Endothelial cell of hepatic sinusoid (primary cell): ENCODE measurements around the gene ITGA2B.
"Not testable (repeated sequence)": the region's sequence is repeated elsewhere in the genome, so short reads cannot be mapped to it uniquely, and the experiment has no call there.

ENCODE experiments used
- in situ Hi-C: cut with HindIII; loops from 2 replicates; pipeline ENCODE4 v1.10.0; 2017; ENCODE audit warnings: low sequenced_read_pairs

Gene ITGA2B

DNA sequence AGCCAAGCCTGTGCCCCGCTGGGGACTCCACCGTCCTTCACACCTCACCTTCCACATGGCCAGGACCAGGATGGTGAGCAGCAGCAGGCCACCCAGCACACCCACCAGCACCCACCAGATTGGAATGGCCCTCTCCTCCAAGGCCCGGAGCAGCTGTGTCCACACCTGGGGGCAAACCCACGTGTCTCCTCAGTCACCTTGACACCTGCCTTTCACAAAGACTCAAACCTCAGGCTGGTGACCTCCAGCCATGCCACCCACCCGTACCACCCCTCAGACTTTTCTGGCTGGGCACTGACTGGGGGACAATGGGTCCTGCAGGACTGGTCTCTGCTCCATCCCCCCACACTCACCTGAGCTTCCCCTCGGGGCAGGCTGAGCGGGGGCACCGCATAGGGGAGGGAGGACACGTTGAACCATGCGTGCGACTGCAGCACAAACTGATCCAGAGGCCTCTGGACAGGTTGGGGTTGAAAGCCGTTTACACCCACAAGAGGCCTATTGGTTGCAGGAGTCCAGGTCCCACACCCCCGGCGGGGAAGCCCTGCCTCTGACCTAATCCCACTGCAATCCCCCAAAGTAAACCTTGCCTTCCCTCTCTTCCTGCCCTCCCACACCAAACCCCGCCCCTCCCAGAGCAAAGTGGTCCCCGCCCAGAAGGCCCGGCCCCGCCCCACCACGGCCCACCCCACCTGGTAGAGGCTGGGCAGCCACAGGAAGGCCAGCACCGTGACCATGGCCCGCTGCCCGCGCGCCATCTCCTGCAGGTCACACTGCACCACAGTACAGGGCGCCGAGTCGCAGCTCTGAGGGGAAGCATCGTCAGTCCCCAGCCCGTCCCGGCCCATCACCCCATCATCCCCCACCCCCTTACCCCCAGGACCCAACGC, 14.9 kb downstream of the ITGA2B start:
- in situ Hi-C loops: no loop called here

DNA sequence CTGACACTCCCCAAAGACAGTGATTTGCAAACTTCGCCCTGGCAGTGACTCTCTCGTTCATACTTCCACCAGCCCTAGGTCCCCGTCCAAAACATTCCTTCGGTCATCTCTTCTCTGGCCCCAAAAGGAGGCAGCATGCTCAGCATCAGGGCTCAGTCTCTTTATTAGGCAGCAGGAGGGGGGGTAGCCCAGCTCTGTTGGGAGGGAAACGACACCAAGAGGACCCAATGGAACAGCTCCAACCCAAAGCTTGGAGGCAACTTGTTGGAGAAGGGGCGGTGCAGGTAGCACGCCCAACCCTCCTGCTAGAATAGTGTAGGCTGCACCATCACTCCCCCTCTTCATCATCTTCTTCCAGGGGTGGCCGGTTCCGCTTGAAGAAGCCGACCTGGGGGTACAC, 17.4 kb downstream of the ITGA2B start:
- in situ Hi-C loops: no loop called here

DNA sequence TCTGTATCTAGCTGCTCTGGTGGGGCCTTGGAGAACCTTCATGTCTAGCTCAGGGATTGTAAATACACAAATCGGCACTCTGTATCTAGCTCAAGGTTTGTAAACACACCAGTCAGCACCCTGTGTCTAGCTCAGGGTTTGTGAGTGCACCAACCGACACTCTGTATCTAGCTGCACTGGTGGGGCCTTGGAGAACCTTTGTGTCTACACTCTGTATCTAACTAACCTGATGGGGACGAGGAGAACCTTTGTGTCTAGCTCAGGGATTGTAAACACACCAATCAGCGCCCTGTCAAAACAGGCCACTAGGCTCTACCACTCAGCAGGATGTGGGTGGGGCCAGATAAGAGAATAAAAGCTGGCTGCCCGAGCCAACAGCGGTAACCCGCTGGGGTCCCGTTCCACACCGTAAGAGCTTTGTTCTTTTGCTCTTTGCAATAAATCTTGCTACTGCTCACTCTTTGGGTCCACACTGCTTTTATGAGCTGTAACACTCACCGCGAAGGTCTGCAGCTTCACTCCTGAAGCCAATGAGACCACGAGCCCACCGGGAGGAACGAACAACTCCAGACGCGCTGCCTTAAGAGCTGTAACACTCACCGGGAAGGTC, 19.9 kb downstream of the ITGA2B start:
- in situ Hi-C loops: not testable (repeated sequence)

DNA sequence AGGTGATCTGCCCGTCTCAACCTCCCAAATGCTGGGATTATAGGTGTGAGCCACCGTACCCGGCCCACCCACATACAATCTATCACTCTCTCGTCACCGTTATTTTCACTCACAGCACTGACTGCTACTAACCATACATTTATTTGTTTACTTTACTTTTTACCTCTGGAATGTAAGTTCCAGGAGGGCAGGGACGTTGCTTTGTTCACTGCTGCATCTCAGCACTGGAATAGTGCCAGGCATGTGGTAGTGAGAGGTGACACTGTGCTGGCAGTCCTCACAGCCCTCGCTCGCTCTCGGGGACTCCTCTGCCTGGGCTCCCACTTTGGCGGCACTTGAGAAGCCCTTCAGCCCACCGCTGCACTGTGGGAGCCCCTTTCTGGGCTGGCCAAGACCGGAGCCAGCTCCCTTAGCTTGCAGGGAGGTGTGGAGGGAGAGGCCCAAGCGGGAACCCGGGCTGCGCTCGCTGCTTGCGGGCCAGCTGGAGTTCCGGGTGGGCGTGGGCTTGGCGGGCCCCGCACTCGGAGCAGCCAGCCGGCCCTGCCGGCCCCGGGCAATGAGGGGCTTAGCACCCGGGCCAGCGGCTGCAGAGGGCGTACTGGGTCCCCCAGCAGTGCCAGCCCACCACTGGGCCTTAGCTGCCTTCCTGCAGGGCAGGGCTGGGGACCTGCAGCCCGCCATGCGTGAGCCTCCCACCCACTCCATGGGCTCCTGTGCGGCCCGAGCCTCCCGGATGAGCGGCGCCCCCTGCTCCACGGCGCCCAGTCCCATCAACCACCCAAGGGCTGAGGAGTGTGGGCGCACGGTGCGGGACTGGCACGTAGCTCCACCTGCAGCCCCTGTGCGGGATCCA, 20.8 kb downstream of the ITGA2B start:
- in situ Hi-C loops: not testable (repeated sequence)

DNA sequence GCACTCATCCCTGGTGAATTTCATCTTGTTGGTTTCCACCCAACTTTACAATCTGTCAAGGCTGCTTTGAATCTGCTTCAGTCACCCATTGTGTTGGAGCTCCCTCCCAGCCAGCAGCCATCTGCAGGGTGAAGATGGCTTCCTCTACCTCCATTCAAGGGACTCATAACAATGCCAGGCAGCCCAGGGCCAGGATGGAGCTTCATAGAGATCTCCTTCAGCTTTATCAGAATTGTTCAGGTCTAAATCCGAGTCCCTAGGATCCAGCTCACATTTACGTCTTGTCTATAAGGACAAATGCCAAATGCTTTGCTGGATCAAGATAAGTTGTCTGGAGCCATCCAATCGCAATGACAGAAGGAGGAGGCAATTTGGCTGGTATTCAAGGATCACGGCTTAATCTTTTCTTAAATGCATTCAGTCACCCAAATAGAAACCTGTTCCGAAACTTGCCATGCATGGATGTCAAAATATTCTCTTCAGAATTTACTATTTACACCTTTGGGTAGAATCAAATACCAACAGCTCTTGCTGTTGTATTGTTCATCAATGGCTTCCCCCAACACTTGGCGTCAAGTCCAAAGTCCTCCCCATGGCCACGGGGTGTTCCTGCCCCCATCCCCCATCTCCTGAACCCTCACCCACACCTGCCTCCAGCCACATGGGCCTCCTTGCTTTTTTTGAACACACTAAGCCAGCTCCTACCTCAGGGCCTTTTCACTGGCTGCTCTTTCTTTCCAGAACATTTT, 22.0 kb downstream of the ITGA2B start:
- in situ Hi-C loops: no loop called here

DNA sequence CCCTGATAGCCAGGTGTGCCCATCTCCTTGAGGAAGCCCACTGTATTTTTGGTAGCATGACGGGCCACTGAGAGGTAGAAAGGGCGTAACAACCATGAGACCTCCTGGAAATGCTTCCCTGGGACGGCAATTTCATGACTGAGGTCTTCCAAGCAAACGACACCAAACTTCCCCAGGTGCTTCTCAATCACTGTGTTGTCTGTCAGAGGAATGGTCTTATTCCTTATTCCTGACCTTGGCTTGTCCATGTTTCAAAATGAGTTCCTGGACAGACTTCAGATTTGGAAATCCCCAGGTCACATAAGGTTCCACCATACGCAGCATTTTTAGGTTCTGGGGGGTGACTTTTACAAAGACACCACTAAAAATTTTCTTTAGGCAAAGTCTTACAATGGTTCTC, 24.4 kb downstream of the ITGA2B start:
- in situ Hi-C loops: not testable (repeated sequence)

DNA sequence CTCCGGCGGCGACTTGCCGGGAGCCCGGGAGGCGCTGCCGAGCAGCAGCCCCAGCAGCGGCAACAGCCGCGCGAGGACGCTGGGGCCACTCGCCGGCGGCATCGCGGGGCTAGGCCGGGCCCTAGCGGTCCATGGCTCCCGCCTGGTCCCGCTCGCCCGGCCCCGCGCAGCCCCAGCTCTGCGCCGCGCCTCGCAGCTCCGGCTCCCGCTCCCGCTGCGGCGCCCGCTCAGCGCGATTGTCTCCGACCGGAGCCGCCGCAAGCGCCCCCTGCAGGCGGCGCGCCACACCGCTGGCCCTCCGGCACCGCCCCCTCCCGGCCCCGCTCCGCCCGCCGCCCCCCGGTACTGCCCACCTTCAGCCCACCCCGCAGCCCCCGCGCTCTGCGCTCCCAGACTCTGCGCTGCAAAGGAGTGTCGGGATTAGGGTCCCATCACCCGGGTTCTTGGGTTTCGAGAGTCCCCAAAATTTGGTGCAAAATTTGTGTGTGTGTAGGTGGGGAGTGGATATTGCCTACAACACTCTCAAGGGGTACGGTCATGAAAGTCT, 25.8 kb downstream of the ITGA2B start, which contains the start of gene FAM171A2:
TSS of gene FAM171A2 (minus strand) at position 241 of the 547 bp plus-strand sequence. CDS start at position 102, 139 bp downstream.
- in situ Hi-C loops: no loop called here

DNA sequence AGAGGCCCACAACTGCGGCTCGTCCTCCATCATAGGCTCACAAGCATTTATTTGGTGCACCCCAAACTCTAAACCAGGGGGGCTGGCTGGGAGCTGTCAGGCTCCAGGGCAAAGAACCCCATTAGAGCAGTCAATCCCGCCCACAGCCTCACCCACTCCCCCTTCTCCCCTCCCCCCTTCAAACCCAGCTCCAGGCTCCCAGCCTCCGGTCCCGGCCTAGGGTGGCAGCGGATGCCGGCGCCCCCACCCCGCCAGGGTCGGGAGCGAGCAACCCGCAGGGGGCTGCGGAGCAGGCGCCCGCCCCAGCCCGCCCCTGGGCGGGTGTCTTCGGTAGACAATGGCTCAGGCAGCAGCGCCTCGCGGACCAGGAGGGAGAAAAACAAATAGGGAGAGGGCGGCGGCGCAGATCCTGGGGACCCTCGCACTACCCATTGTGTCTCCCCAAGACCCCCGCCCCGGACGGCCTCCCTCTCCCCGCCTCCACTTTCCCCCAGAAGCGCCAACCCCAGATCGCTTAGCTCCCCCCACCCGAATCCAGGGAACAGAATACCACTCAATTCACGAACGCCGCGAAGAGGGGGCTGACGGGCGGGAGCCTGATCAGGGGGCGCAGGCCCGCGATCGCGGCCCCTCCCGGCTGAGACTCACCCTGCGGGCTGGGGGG, 26.4 kb downstream of the ITGA2B start:
- in situ Hi-C loops: no loop called here

DNA sequence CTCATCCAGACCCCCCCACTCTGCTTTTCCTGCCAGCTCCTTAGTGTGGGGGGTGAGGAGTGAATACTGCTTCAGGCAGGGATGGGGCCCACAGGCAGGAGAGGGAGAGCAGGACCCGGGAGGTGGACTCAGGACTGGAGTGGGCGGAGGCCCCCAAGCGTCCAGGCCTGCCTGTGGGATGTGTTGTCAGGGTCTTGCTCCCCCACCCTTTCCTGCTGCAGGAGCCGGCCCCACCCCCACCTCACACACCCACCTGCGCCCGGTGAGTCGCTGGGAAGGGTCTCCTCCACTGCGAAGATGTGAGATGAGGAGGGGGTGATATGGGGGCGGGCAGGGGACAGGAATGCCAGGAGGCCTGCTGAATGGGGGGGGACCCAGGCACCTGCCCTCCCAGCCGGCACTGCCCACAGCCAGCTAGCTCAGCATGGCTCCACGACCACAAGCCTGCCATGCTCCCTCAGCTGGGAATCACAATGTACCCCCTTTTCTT, 26.9 kb downstream of the ITGA2B start:
- in situ Hi-C loops: no loop called here

DNA sequence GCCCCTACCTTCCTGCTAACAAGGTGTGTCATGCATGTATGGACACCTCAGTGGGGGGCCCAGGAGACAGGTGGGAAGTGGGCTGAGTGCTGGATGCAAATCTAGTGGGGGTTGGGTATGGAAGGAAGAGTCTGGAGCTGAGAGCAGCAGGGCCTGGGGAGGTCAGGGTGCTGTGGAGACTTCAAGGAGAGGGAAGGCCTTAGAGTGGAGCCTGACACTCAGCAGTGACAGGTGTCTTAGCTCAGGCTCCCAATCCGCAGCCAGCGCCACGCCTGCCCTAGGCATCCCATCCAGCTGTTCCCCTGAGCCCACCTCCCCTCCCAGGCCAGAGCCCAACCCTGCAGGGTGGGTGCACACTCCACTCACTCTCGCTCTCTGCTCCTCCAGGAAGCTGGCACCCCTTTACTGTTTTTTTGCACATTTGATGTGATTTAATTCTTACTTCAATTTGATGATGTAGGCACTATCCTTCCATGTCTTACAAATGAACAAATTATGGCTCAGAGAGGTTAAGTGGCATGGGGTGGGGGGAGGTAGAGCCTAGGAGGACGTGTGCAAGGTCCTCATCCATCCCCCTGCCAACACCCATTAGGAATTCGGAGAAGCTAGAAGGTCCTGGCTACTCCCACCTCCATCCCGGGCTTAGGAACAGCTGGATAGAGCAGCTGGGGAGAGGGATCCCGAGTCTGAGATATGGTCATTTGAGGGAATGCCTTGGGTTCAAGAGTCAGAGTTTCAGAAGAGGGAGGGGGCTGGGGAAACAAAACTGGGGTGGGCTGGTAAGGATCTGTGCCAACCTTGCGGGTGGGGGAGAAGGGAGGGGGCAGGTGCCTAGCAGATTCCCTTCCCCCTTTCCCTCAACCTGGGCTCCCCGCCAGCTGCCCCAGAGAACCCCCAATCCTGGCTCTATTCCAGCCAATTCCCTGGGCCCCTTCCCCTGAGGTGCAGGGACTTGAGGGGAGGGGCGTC, 27.9 kb downstream of the ITGA2B start:
- in situ Hi-C loops: no loop called here

DNA sequence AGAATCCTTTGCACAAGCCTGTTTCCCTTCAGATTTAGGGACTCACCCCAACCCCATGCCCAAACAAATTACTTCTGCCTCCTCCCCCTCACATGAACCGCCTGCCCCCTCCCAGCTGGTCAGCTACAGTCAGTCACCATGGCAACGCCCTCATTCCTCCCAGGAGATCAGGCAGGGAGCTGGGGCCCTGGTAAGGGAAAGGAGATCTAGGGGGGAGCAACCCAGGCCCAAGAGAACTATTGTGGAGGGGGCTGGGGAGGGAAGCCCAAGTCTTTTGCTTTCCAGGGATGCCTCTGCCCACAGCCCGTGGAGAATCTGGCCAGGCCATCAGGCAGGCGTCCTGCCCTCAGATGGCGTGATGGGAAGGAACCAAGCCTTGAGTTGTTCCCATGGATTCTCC, 28.6 kb downstream of the ITGA2B start:
- in situ Hi-C loops: no loop called here

DNA sequence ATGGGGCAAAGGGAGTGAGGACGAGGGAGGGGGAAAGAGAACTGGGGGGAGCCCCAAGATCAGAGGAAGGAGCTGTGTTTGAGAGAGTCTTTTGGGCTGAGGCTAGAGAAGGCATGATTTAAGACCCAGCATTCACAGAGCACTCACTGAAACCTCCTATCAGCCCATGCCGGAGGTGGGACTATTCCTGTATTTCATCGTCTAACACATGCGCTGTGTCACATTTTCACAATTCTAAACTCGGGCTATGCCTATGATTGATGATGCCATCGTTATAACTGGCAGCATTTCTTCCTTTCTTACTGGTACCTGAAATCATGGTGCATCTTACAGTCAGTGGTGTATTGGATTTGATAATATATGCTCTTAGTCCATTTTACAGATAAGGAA, 29.3 kb downstream of the ITGA2B start:
- in situ Hi-C loops: no loop called here

DNA sequence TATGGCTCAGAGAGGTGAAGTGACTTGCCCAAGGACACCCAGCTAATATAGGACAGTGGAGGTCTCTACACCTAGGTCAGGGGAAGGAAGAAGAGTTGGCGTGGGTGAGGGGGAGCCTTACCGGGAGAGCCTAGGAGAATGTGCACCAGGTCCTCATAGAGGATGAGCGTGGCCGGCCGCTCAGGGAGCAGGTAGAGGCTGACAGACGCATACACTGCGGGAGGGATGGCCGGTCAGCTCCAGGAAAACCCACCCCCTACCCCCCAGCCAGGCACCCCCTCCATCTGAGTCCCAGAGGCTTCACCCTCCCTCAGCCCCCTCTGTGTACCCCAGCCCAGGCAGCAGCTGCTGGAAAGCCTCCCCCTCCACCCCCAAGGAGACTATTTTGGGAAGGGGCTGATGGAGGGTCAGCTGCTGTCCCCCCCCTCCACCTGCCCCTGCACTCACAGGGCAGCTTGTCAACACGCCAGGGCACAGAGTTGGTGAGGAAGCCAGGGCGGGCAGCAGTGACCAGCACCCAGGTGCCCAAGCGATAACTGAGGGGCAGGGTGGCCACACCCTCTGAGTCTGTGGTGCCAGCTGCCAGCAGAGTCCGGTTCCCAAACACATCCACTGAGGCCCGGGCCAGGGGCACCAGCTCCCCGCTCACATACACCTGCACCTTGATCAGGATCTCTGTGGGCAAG, 29.8 kb downstream of the ITGA2B start:
- in situ Hi-C loops: no loop called here

DNA sequence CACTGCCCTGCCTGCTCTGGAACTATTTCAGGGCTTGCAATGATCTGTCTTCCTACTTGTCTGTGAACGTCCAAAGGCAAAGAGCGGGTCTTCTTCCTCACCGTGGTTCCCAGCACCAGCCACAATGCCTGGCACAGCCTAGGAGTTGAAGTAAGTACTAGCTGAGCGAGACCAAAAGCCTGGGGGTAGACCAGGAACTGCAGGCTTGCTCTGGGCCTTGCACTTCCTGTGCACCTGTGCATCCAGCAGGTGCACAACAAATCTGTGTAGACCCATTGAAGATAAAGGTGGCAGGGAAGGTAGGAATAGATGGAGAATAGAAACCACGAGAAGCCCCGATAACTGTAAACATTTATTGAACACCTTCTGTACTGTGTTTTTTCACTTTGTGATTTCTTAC, 30.4 kb downstream of the ITGA2B start:
- in situ Hi-C loops: no loop called here

DNA sequence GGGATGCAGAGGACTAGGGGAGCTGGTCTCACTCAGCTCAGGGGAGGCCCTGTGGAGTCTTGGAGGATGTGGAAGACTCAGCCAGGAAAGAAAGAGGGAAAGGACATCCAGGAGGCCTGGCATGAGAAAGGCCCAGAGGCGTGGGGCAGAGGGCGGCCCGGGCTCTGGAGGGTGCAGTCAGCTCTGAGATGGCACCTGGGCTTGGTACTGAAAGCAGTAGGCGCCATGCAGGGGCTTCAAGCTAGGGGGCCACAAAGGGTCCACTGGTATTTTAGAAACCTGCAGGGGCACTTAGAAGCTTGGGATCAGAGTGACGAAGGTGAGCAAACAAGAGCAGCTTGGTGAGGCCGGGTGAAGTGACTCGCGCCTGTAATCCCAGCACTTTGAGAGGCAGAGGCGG, 31.4 kb downstream of the ITGA2B start:
- in situ Hi-C loops: no loop called here

DNA sequence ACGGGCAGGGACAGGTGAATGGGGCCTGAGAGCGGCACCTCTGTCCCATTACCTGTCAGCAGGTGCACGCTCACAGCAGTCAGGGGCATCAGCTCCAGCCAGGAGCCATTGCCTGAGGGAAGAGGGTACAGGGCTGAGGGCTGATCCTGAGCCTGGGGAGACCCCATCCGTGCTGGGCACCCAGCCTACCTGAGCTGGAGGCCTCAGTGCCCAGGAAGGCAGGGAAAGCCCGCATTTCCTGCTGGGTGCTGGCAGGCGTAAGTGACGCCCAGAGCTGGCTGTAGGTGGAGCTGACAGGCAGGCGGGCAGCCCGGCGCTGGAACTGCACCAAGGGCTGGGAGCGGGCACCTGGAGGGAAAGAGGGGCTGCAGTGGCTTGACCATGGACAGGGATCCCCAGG, 33.2 kb downstream of the ITGA2B start:
- in situ Hi-C loops: no loop called here

DNA sequence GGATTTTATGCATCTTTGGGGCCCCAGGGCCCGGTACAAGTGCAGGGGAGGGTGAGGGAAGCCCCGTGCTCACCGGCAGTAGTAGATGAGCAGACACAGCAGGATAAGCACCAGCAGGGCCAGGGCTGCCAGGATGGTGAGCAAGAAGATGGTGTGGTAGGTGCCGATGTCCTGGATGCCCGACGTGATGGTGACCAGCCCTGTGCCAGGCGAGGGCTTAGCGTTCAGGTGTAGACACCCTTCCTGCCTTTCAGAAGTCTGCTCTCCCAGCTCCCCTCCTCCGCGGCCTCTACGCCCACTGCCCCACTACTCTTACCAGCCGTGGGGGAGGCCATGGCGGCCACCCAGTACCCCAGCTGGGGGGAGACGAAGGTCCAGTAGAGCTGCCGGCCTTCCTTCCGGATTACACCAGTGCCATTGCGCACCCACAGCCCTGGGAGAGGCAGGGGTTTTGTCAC, 33.8 kb downstream of the ITGA2B start:
- in situ Hi-C loops: no loop called here
